ENCODE results near the gene GALNT9.

GALNT9 gene

GRCh38 chr12:132347176-132347855 lies 17.9 kb upstream of the GALNT9 start:
- no peak overlapping the region for H3K4me2 ChIP-seq (ENCODE audit: insufficient read depth, low read length)
- H2AFZ ChIP-seq (ENCODE audit: low read depth, low read length), result no peak overlapping the region
- no peak overlapping the region for H3K4me3 ChIP-seq (ENCODE audit: low read depth in 1 of 2, low read length in 2 of 2)
- no peaks in the 10 kb centered on the region; the same call in 1 of the 2 replicates for H4K20me1 ChIP-seq (ENCODE audit: insufficient read depth, low read length)
- no peaks in the 10 kb centered on the region for H3K36me3 ChIP-seq (ENCODE audit: insufficient read depth, low read length)
- no peaks in the 10 kb centered on the region for H3K4me1 ChIP-seq (ENCODE audit: insufficient read depth, low read length)
- no peak overlapping the region for H3K27ac ChIP-seq (ENCODE audit: low read length)
- no peak for ATAC-seq (ENCODE audit: insufficient read depth, low read depth)
- no peaks in the 10 kb centered on the region for H3K79me2 ChIP-seq (ENCODE audit: insufficient read depth, low read length)
- DNase-seq, result no peak
- no peaks in the 10 kb centered on the region for H3K27me3 ChIP-seq (ENCODE audit: insufficient read depth, low read length, poor library complexity)
- no peaks in the 10 kb centered on the region for H3K9me3 ChIP-seq (ENCODE audit: insufficient read depth, low read length, severe bottlenecking)
- H3K9ac ChIP-seq (ENCODE audit: low read depth, low read length), result no peak overlapping the region
- TF ChIP-seq CTCF (IDR thresholded peaks at IDR 0.05; ENCODE audit: borderline replicate concordance, extremely low read depth, low read length, poor library complexity, severe bottlenecking) (no peak), EZH2 (IDR thresholded peaks at IDR 0.05; ENCODE audit: borderline replicate concordance, low read depth, low read length, severe bottlenecking) (no peak)

GRCh38 chr12:132346471-132347175 lies 17.2 kb upstream of the GALNT9 start:
- no peak overlapping the region for H3K27ac ChIP-seq (ENCODE audit: low read length)
- no peaks in the 10 kb centered on the region for H3K36me3 ChIP-seq (ENCODE audit: insufficient read depth, low read length)
- H3K4me1 ChIP-seq (ENCODE audit: insufficient read depth, low read length), result no peaks in the 10 kb centered on the region
- no peaks in the 10 kb centered on the region for H3K27me3 ChIP-seq (ENCODE audit: insufficient read depth, low read length, poor library complexity)
- TF ChIP-seq CTCF (IDR thresholded peaks at IDR 0.05; ENCODE audit: borderline replicate concordance, extremely low read depth, low read length, poor library complexity, severe bottlenecking) (no peak), EZH2 (IDR thresholded peaks at IDR 0.05; ENCODE audit: borderline replicate concordance, low read depth, low read length, severe bottlenecking) (no peak)
- no peak overlapping the region for H3K9ac ChIP-seq (ENCODE audit: low read depth, low read length)
- DNase-seq (no peak), ATAC-seq (ENCODE audit: insufficient read depth, low read depth) (no peak)
- H3K4me3 ChIP-seq (ENCODE audit: low read depth in 1 of 2, low read length in 2 of 2), result no peak overlapping the region
- H2AFZ ChIP-seq (ENCODE audit: low read depth, low read length), result no peak overlapping the region
- no peak overlapping the region for H3K4me2 ChIP-seq (ENCODE audit: insufficient read depth, low read length)
- no peaks in the 10 kb centered on the region; the same call in 1 of the 2 replicates for H4K20me1 ChIP-seq (ENCODE audit: insufficient read depth, low read length)
- H3K79me2 ChIP-seq (ENCODE audit: insufficient read depth, low read length), result no peaks in the 10 kb centered on the region
- H3K9me3 ChIP-seq (ENCODE audit: insufficient read depth, low read length, severe bottlenecking), result no peaks in the 10 kb centered on the region

- no peak for DNase-seq
- no peak overlapping the region for H3K4me3 ChIP-seq (ENCODE audit: low read depth in 1 of 2, low read length in 2 of 2)
Measured at GRCh38 chr12:132345561-132346200, 16.3 kb upstream of the GALNT9 start.

More at GRCh38 chr12:132345561-132346200, 16.3 kb upstream of the GALNT9 start:
- ATAC-seq (ENCODE audit: insufficient read depth, low read depth), result no peak
- H3K4me1 ChIP-seq (ENCODE audit: insufficient read depth, low read length), result no peaks in the 10 kb centered on the region
- H3K36me3 ChIP-seq (ENCODE audit: insufficient read depth, low read length), result no peaks in the 10 kb centered on the region
- H3K79me2 ChIP-seq (ENCODE audit: insufficient read depth, low read length), result no peaks in the 10 kb centered on the region
- H3K27me3 ChIP-seq (ENCODE audit: insufficient read depth, low read length, poor library complexity), result no peaks in the 10 kb centered on the region
- H3K9ac ChIP-seq (ENCODE audit: low read depth, low read length), result no peak overlapping the region
- H3K4me2 ChIP-seq (ENCODE audit: insufficient read depth, low read length), result no peak overlapping the region
- no peak overlapping the region for H2AFZ ChIP-seq (ENCODE audit: low read depth, low read length)
- H4K20me1 ChIP-seq (ENCODE audit: insufficient read depth, low read length), result no peaks in the 10 kb centered on the region; the same call in 1 of the 2 replicates
- no peaks in the 10 kb centered on the region for H3K9me3 ChIP-seq (ENCODE audit: insufficient read depth, low read length, severe bottlenecking)
- no peak overlapping the region for H3K27ac ChIP-seq (ENCODE audit: low read length)
- TF ChIP-seq CTCF (IDR thresholded peaks at IDR 0.05; ENCODE audit: borderline replicate concordance, extremely low read depth, low read length, poor library complexity, severe bottlenecking), result no peak
- TF ChIP-seq EZH2 (IDR thresholded peaks at IDR 0.05; ENCODE audit: borderline replicate concordance, low read depth, low read length, severe bottlenecking), result no peak

Measured in DND-41 (cell line).